ENCODE data around the gene RRM2.

- no peak for TF ChIP-seq CTCF (conservative IDR thresholded peaks at IDR 0.05 in 1 of 2, IDR thresholded peaks at IDR 0.05 in 1 of 2; ENCODE audit: low read depth in 1 of 2, low read length in 2 of 2)
- TF ChIP-seq EZH2 (IDR thresholded peaks at IDR 0.05; ENCODE audit: low read length, missing control alignments): no peak
Measured at GRCh38 chr2:10171006-10171800, 48.7 kb downstream of the RRM2 start.
